Fibroblast of mammary gland (primary cell): Measurements from ENCODE around the gene PHTF2.

Experiments
- DNase-seq: peaks from one replicate; pipeline ENCODE4 v3.0.0-alpha.2; 2010; ENCODE audit warnings: low read depth
- H3K4me3 ChIP-seq: 2 replicates; pipeline ENCODE4 v1.5.1; 2011; ENCODE audit warnings: low read depth, mild to moderate bottlenecking, low read length, moderate library complexity; ENCODE audit not compliant: control insufficient read depth
- CTCF ChIP-seq: conservative IDR thresholded peaks from 2 replicates; pipeline ENCODE4 v1.5.1; 2011; ENCODE audit warnings: low read depth, low read length, inconsistent platforms; ENCODE audit not compliant: control insufficient read depth, insufficient read depth

Gene PHTF2

GRCh38 chr7:77975672-77976480, 177.3 kb downstream of the PHTF2 start:
- no peak overlapping the region for H3K4me3 ChIP-seq
- no peak for DNase-seq
- TF ChIP-seq CTCF: no peak

GRCh38 chr7:77979219-77979618, 180.6 kb downstream of the PHTF2 start:
- no peak for TF ChIP-seq CTCF
- H3K4me3 ChIP-seq: no peak overlapping the region
- DNase-seq: peak; percentile 13

- no peak for DNase-seq
- no peak for TF ChIP-seq CTCF
- H3K4me3 ChIP-seq: no peak overlapping the region
These were observed 181.6 kb downstream of the PHTF2 start for GRCh38 chr7:77980087-77980713.

- no peak for TF ChIP-seq CTCF
- no peak for DNase-seq
- no peak overlapping the region for H3K4me3 ChIP-seq
These were observed 184.5 kb downstream of the PHTF2 start for GRCh38 chr7:77982926-77983550.

- H3K4me3 ChIP-seq: no peak overlapping the region
- no peak for TF ChIP-seq CTCF
- DNase-seq: no peak
These were observed 185.4 kb downstream of the PHTF2 start for GRCh38 chr7:77983973-77984372.

- H3K4me3 ChIP-seq: no peak overlapping the region
- DNase-seq: no peak
These were observed 186.8 kb downstream of the PHTF2 start for GRCh38 chr7:77985232-77985973.

More at GRCh38 chr7:77985232-77985973, 186.8 kb downstream of the PHTF2 start:
- TF ChIP-seq CTCF: no peak
